Left colon (tissue), 2 donors: ENCODE data around the gene ALDOA. TPM values are rescaled to one million over a fixed set of nuclear protein-coding genes. Genes with fewer than 3 reads are reported as not detected.

ENCODE experiments used
- ATAC-seq: fragments of 200-7000 bp; cut with Tn5 transposase; one replicate; pipeline ENCODE4 v1.9.1; 2020; ENCODE audit warnings: mild to moderate bottlenecking, moderate library complexity
- DNase-seq, 2 donors: peaks; one replicate each; pipeline ENCODE4 v3.0.0-alpha.2; 2020
- intact Hi-C, 2 donors: fragments of 100-400 bp; cut with DNase I in 1 of 2; cut with micrococcal nuclease in 1 of 2; formaldehyde crosslinking; loops; one replicate each; pipeline versions ENCODE4 v1.11.2 to v1.14.0; 2022; cut with DNase I, micrococcal nuclease
- total RNA-seq, 2 donors: library from RNA; stranded (reverse); fragmentation: NEBNext Ultra II Directional; extraction: Animal tissue kit (Norgen Biotek cat#: 25700); gene quantifications; one replicate each; pipeline ENCODE4 v1.2.1, GENCODE V29; 2021
- donor health status: DM: no; HTN: no; CAD: no.
- donor health status: DM: yes; HTN: yes; CAD: no.

Gene ALDOA
- total RNA-seq, 2 donors from 2014 or later, result 1,798 to 1,835 TPM

- peak; percentile 17 for ATAC-seq
- intact Hi-C loops, result no loop called here
These were observed 592 bp downstream of the ALDOA start for GRCh38 chr16:30065943-30066760.

GRCh38 chr16:30066761-30067583 is 1.4 kb downstream of the ALDOA start:
- DNase-seq (peak; percentile 54 to 64), ATAC-seq (peak; percentile 10)
- intact Hi-C loops, result no loop called here

More at GRCh38 chr16:30065943-30066760, 592 bp downstream of the ALDOA start:
- no peak for DNase-seq

GRCh38 chr16:30067584-30067916 is 2.0 kb downstream of the ALDOA start:
- ATAC-seq, result no peak
- intact Hi-C loops, result no loop called here
- no peak for DNase-seq

- intact Hi-C loops, result no loop called here
- no peak for DNase-seq
- no peak for ATAC-seq
These were observed 2.8 kb downstream of the ALDOA start for GRCh38 chr16:30068333-30068732.

GRCh38 chr16:30068750-30069610 is 3.4 kb downstream of the ALDOA start:
- no peak for ATAC-seq
- DNase-seq, result no peak
- intact Hi-C loops, result no loop called here

- ATAC-seq (no peak), DNase-seq (peak in 1 of 2 donors; percentile 63)
- intact Hi-C loops, result no loop called here
These were observed 4.3 kb downstream of the ALDOA start for GRCh38 chr16:30069611-30070462.

GRCh38 chr16:30070490-30070889 is 4.9 kb downstream of the ALDOA start:
- ATAC-seq (no peak), DNase-seq (no peak)
- intact Hi-C loops, result no loop called here

- intact Hi-C loops, result no loop called here
- peak; percentile 90 to 95 for DNase-seq
- ATAC-seq, result peak; percentile 91
These were observed 10.1 kb downstream of the ALDOA start, which contains the start of gene PPP4C for GRCh38 chr16:30075503-30076275. TSS of gene PPP4C (plus strand) at chr16:30075994. CDS start at chr16:30076378, 384 bp downstream.

GRCh38 chr16:30076276-30076791 is 10.8 kb downstream of the ALDOA start:
- DNase-seq (peak in 1 of 2 donors; percentile 48), ATAC-seq (peak; percentile 48)
- intact Hi-C loops, result no loop called here

GRCh38 chr16:30077656-30078055 is 12.1 kb downstream of the ALDOA start:
- ATAC-seq (no peak), DNase-seq (no peak)
- intact Hi-C loops, result no loop called here

GRCh38 chr16:30078744-30079143 is 13.2 kb downstream of the ALDOA start:
- intact Hi-C loops, result no loop called here
- DNase-seq (no peak), ATAC-seq (no peak)

GRCh38 chr16:30079480-30079879 is 13.9 kb downstream of the ALDOA start:
- no peak for DNase-seq
- no peak for ATAC-seq
- intact Hi-C loops, result no loop called here

- ATAC-seq, result no peak
- intact Hi-C loops, result no loop called here
- DNase-seq, result no peak
These were observed 17.1 kb downstream of the ALDOA start for GRCh38 chr16:30082545-30083090.

- peak; percentile 12 for ATAC-seq
- intact Hi-C loops, result no loop called here
- no peak for DNase-seq
These were observed 17.9 kb downstream of the ALDOA start for GRCh38 chr16:30083216-30084055.

- peak; percentile 3 for ATAC-seq
- no peak for DNase-seq
- intact Hi-C loops, result no loop called here
These were observed 18.7 kb downstream of the ALDOA start for GRCh38 chr16:30084096-30084815.

- intact Hi-C loops, result no loop called here
- ATAC-seq (no peak), DNase-seq (no peak)
These were observed 19.2 kb downstream of the ALDOA start for GRCh38 chr16:30084816-30085159.
